Caco-2 (cell line): ENCODE results near the gene ZCCHC2. TPM values are rescaled to one million over a fixed set of nuclear protein-coding genes. Genes with fewer than 3 reads are reported as not detected.

Experiments
- BruUV-seq: library from RNA; stranded (reverse); fragments of 400-500 nt; replicated peaks from 2 replicates; lab custom pipeline; 2021; lab: Mats Ljungman, UMichigan
- CTCF ChIA-PET: fragments of 300-600 bp; sonication (Branson Sonifier 250); formaldehyde crosslinking; loops from one replicate; lab custom pipeline; 2022; ENCODE audit warnings: antibody characterized with exemption; lab: Charles Lee
- POLR2A ChIA-PET: fragments of 300-600 bp; sonication (Branson Sonifier 250); formaldehyde crosslinking; loops from one replicate; lab custom pipeline; 2022; ENCODE audit warnings: antibody characterized with exemption; lab: Charles Lee
- DNase-seq, 2 experiments: peaks; one replicate each; pipeline versions ENCODE4 v3.0.0 to v3.0.0-alpha.2; 2020 to 2022
- H3K27me3 ChIP-seq: replicated peaks from 2 replicates; pipeline ENCODE4 v1.6.0; 2011; ENCODE audit warnings: low read length; ENCODE audit not compliant: control insufficient read depth, insufficient read depth
- H3K36me3 ChIP-seq: 2 replicates; pipeline ENCODE4 v1.5.1; 2011; ENCODE audit warnings: low read length; ENCODE audit not compliant: control insufficient read depth, insufficient read depth
- H3K4me1 ChIP-seq: fragments of 250-450 bp; sonication (Bioruptor Pico); 2 replicates; pipeline ENCODE4 v1.5.1; 2020; ENCODE audit warnings: mild to moderate bottlenecking
- H3K4me3 ChIP-seq: 2 replicates; pipeline ENCODE4 v1.5.1; 2011; ENCODE audit warnings: low read depth, mild to moderate bottlenecking, control low read depth, low read length
- H3K9me3 ChIP-seq: fragments of 250-450 bp; sonication (Bioruptor Pico); 2 replicates; pipeline ENCODE4 v1.5.1; 2020; ENCODE audit warnings: mild to moderate bottlenecking, moderate library complexity
- H3K27ac Mint-ChIP-seq: one replicate; pipeline ENCODE4 v1.8.0; 2022; ENCODE audit warnings: mixed read lengths; ENCODE audit not compliant: unreplicated experiment
- H3K27me3 Mint-ChIP-seq: one replicate; pipeline ENCODE4 v1.8.0; 2022; ENCODE audit warnings: mixed read lengths; ENCODE audit not compliant: insufficient read depth, unreplicated experiment
- H3K36me3 Mint-ChIP-seq: one replicate; pipeline ENCODE4 v1.8.0; 2022; ENCODE audit warnings: mild to moderate bottlenecking, mixed read lengths; ENCODE audit not compliant: insufficient read depth, unreplicated experiment
- H3K4me1 Mint-ChIP-seq: one replicate; pipeline ENCODE4 v1.8.0; 2022; ENCODE audit warnings: low read depth, mixed read lengths; ENCODE audit not compliant: unreplicated experiment
- H3K4me3 Mint-ChIP-seq: one replicate; pipeline ENCODE4 v1.8.0; 2022; ENCODE audit warnings: mild to moderate bottlenecking, moderate library complexity, mixed read lengths; ENCODE audit not compliant: unreplicated experiment
- H3K9me3 Mint-ChIP-seq: one replicate; pipeline ENCODE4 v1.8.0; 2022; ENCODE audit warnings: mixed read lengths; ENCODE audit not compliant: unreplicated experiment
- CTCF ChIP-seq, 2 experiments: fragments of 200-600 bp in 1 of 2; IDR thresholded peaks; 1 replicate in 1 of 2; 2 replicates in 1 of 2; pipeline versions ENCODE4 v1.5.1 to v1.8.0; 2011 to 2022; ENCODE audit warnings: antibody characterized with exemption in 1 of 2, control low read depth in 1 of 2, inconsistent platforms in 1 of 2, low read depth in 1 of 2, low read length in 1 of 2, mild to moderate bottlenecking in 1 of 2, moderate library complexity in 1 of 2; ENCODE audit not compliant: insufficient read depth in 1 of 2, severe bottlenecking in 1 of 2, unreplicated experiment in 1 of 2
- intact Hi-C: fragments of 100-400 bp; cut with micrococcal nuclease; formaldehyde crosslinking; loops from one replicate; pipeline ENCODE4 v1.10.0; 2022; ENCODE audit not compliant: unreplicated experiment
- total RNA-seq: library from RNA; stranded (reverse); gene quantifications from 2 replicates; pipeline ENCODE4 v1.2.3, GENCODE V29; 2022

ZCCHC2 gene
- total RNA-seq, 1 experiment from 2014 or later = 6.9 TPM

- CTCF ChIA-PET = no interaction called here
- H3K27me3 ChIP-seq = no peaks in the 10 kb centered on the region
Observed at GRCh38 chr18:62618735-62619134, 95.9 kb downstream of the ZCCHC2 start.

GRCh38 chr18:62621546-62621945 is 98.7 kb downstream of the ZCCHC2 start:
- POLR2A ChIA-PET = no interaction called here
- Histone ChIP-seq H3K27me3 (no peaks in the 10 kb centered on the region), H3K4me3 (no peak overlapping the region), H3K4me1 (no peaks in the 10 kb centered on the region), H3K36me3 (no peaks in the 10 kb centered on the region), H3K9me3 (no peaks in the 10 kb centered on the region)
- no TSS peak for BruUV-seq
- Mint-ChIP-seq H3K4me1 (no peaks in the 10 kb centered on the region), H3K9me3 (peaks cover 7% of the 10 kb centered on the region), H3K4me3 (no peak overlapping the region), H3K27ac (no peak overlapping the region), H3K36me3 (no peaks in the 10 kb centered on the region), H3K27me3 (no peaks in the 10 kb centered on the region)
- no peak for TF ChIP-seq CTCF (IDR thresholded peaks at IDR 0.05; ENCODE audit: insufficient read depth in 1 of 2, low read depth in 1 of 2, low read length in 1 of 2, severe bottlenecking in 1 of 2, unreplicated experiment in 1 of 2)
- CTCF ChIA-PET = no interaction called here
- intact Hi-C loops = no loop called here
- DNase-seq = no peak

More at GRCh38 chr18:62618735-62619134, 95.9 kb downstream of the ZCCHC2 start:
- DNase-seq = no peak
- BruUV-seq = no TSS peak
- Histone ChIP-seq H3K9me3 (no peaks in the 10 kb centered on the region), H3K36me3 (no peaks in the 10 kb centered on the region), H3K4me3 (no peak overlapping the region), H3K4me1 (no peaks in the 10 kb centered on the region)
- POLR2A ChIA-PET = no interaction called here
- Mint-ChIP-seq H3K36me3 (no peaks in the 10 kb centered on the region), H3K4me3 (no peak overlapping the region), H3K4me1 (no peaks in the 10 kb centered on the region), H3K9me3 (peaks cover 6% of the 10 kb centered on the region), H3K27ac (no peak overlapping the region), H3K27me3 (no peaks in the 10 kb centered on the region)
- no peak for TF ChIP-seq CTCF (IDR thresholded peaks at IDR 0.05; ENCODE audit: insufficient read depth in 1 of 2, low read depth in 1 of 2, low read length in 1 of 2, severe bottlenecking in 1 of 2, unreplicated experiment in 1 of 2)
- intact Hi-C loops = no loop called here

DNA sequence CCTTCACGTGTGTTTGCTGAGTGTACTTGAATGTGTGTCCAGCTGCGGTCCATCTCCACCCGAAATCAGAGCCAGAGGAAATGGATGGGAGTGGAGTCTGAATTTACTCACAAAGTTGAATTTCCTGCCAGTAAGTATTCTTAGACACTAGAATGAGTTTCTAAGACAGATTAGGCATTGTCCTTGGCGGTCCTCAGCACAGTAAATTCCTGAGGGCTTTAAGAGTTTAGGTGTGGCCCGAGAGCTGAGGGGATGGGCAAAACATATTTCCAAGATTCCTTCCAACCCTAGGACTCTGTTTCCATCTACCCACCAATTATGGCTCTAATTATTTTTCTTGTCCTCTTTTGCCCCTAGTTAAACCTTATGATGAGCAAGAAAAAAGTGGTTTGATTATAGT is 102.2 kb downstream of the ZCCHC2 start:
- H3K27ac Mint-ChIP-seq = no peak overlapping the region
- CTCF ChIA-PET = no interaction called here
- H3K4me3 ChIP-seq = no peak overlapping the region

More for the DNA sequence above, 102.2 kb downstream of the ZCCHC2 start:
- no peaks in the 10 kb centered on the region for H3K36me3 ChIP-seq
- Mint-ChIP-seq H3K4me3 (no peak overlapping the region), H3K36me3 (no peaks in the 10 kb centered on the region), H3K4me1 (no peaks in the 10 kb centered on the region), H3K9me3 (peaks cover 7% of the 10 kb centered on the region), H3K27me3 (no peaks in the 10 kb centered on the region)
- H3K27me3 ChIP-seq = no peaks in the 10 kb centered on the region
- POLR2A ChIA-PET = no interaction called here
- no TSS peak for BruUV-seq
- TF ChIP-seq CTCF (IDR thresholded peaks at IDR 0.05; ENCODE audit: insufficient read depth in 1 of 2, low read depth in 1 of 2, low read length in 1 of 2, severe bottlenecking in 1 of 2, unreplicated experiment in 1 of 2) = no peak
- intact Hi-C loops = no loop called here
- H3K4me1 ChIP-seq = no peaks in the 10 kb centered on the region
- no peak for DNase-seq
- H3K9me3 ChIP-seq = no peaks in the 10 kb centered on the region

Other genes with a start within 250 kb of the ZCCHC2 start
- gene TNFRSF11A, start 197.7 kb upstream of the ZCCHC2 start, total RNA-seq = 0.16 TPM in 2 replicates
- 20.1 and 20.5 TPM in 2 replicates for gene PHLPP1, start 192.5 kb downstream of the ZCCHC2 start, total RNA-seq